A204.1 (cell line): ENCODE measurements around the gene ABCC1.

ENCODE experiments used
- FAIRE-seq: peaks from 2 replicates; lab custom pipeline; 2012; peaks lifted over from hg19 to GRCh38; lab: Jason Lieb, UNC

Gene ABCC1

GRCh38 chr16:16021646-16021987 lies 72.2 kb downstream of the ABCC1 start:
- no peak for FAIRE-seq

GRCh38 chr16:16021988-16022682 lies 72.7 kb downstream of the ABCC1 start:
- FAIRE-seq: peak; percentile 19

GRCh38 chr16:16022683-16023064 lies 73.3 kb downstream of the ABCC1 start:
- FAIRE-seq: no peak

- FAIRE-seq: peak; percentile 81
Observed at GRCh38 chr16:16025214-16025968, 76.0 kb downstream of the ABCC1 start.

- FAIRE-seq: no peak
Observed at GRCh38 chr16:16027728-16028310, 78.4 kb downstream of the ABCC1 start.

GRCh38 chr16:16028311-16028999 lies 79.0 kb downstream of the ABCC1 start:
- no peak for FAIRE-seq

GRCh38 chr16:16029431-16030011 lies 80.1 kb downstream of the ABCC1 start:
- FAIRE-seq: no peak

GRCh38 chr16:16030449-16030848 lies 81.0 kb downstream of the ABCC1 start:
- no peak for FAIRE-seq

- FAIRE-seq: no peak
Observed at GRCh38 chr16:16031401-16031800, 82.0 kb downstream of the ABCC1 start.

- FAIRE-seq: no peak
Observed at GRCh38 chr16:16032271-16032979, 83.0 kb downstream of the ABCC1 start.

GRCh38 chr16:16033208-16033717 lies 83.8 kb downstream of the ABCC1 start:
- FAIRE-seq: no peak

- FAIRE-seq: no peak
Observed at GRCh38 chr16:16036359-16036792, 87.0 kb downstream of the ABCC1 start.

- FAIRE-seq: no peak
Observed at GRCh38 chr16:16037521-16037920, 88.1 kb downstream of the ABCC1 start.

GRCh38 chr16:16037970-16038369 lies 88.6 kb downstream of the ABCC1 start:
- no peak for FAIRE-seq

GRCh38 chr16:16038950-16039349 lies 89.5 kb downstream of the ABCC1 start:
- no peak for FAIRE-seq

GRCh38 chr16:16041196-16041892 lies 91.9 kb downstream of the ABCC1 start:
- FAIRE-seq: no peak

- FAIRE-seq: no peak
Observed at GRCh38 chr16:16042076-16042475, 92.7 kb downstream of the ABCC1 start.

- FAIRE-seq: no peak
Observed at GRCh38 chr16:16045296-16045695, 95.9 kb downstream of the ABCC1 start.

GRCh38 chr16:16045879-16046278 lies 96.5 kb downstream of the ABCC1 start:
- no peak for FAIRE-seq

- no peak for FAIRE-seq
Observed at GRCh38 chr16:16047761-16048160, 98.3 kb downstream of the ABCC1 start.
